Astrocyte of the cerebellum (primary cell): Measurements from ENCODE around the gene ADAMTS2.

Source experiments
- DNase-seq: peaks from one replicate; pipeline ENCODE4 v3.0.0-alpha.2; 2011; ENCODE audit warnings: low read depth
- H3K4me3 ChIP-seq: 2 replicates; pipeline ENCODE4 v1.5.1; 2011; ENCODE audit warnings: mild to moderate bottlenecking, low read depth, low read length, moderate library complexity
- CTCF ChIP-seq: IDR thresholded peaks from 2 replicates; pipeline ENCODE4 v1.5.1; 2012; ENCODE audit warnings: low read length, low read depth, moderate library complexity, mild to moderate bottlenecking; ENCODE audit errors: missing control alignments
- in situ Hi-C: cut with HindIII; loops from 2 replicates; pipeline ENCODE4 v1.10.0; 2017; ENCODE audit warnings: low sequenced_read_pairs

ADAMTS2 gene

DNA sequence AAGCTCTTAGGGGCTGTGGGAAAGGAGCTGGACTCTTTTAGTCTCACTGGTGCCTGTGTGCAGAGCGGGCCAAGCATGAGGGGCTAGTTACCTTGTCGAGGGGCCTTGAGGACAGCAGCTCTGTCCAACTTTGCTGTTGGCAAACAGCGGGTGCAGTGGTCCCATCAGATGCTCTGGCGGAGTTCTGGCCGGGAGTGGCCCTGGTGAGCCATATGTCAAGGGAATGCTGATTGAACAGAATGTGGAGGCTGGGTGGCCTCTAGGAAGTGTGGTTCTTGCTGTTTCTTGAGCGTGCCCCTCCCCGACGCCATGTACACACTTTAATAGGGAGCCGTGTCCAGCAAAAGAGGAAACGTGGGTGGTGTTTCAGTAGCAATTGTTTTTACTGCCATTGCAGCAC is 3.6 kb upstream of the ADAMTS2 start:
- no peak overlapping the region for H3K4me3 ChIP-seq
- no peak for DNase-seq
- in situ Hi-C loops = no loop called here
- TF ChIP-seq CTCF = no peak

DNA sequence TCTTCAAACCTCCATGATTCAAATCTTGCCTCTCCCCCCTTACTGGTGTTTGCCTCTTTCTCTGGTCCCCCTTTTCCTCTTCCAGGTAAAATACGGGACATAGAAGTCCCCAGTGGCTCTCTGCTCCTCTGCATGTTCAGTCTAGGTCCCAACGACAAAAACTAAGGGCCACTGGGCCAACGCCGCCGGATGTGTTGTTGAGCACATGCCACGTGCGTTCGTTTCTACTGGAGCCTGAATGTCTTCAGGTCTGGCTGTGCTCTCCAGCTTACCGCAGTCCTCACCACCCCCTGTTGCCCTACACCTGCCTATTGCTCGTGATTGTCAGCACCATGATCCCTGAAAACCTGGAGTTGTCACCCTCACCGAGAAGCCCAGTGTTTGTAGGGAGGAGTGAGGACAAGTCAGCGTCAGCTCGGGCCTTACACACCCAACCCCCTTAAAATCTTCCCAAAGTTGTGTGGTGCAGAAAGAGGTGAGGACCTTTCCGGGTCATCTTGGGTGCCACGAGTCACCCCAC is 2.8 kb upstream of the ADAMTS2 start:
- no peak overlapping the region for H3K4me3 ChIP-seq
- in situ Hi-C loops = no loop called here
- no peak for DNase-seq
- TF ChIP-seq CTCF = no peak

DNA sequence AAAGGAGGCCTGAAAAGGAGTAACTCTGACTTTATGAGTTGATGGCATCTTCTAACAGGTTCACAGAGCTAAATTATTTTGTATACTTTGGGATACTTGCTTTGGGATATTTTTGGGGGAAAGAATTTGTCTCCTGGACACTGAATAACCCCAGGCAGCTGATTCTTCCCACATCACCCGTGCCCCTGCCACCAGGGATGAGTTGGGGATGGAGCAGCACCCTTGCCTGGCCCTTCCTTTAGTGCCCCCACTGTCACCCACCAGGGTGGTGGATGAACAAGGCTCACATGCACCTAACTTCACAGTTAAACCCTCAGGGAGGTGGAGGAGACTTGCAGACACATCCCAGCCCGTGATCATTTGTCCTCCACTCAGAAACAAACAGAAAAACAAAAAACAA is 2.3 kb upstream of the ADAMTS2 start:
- in situ Hi-C loops = no loop called here
- TF ChIP-seq CTCF = no peak
- no peak for DNase-seq
- H3K4me3 ChIP-seq = no peak overlapping the region

GRCh38 chr5:179346875-179347274 is 1.6 kb upstream of the ADAMTS2 start:
- TF ChIP-seq CTCF = no peak
- in situ Hi-C loops = no loop called here
- H3K4me3 ChIP-seq = no peak overlapping the region
- no peak for DNase-seq

- TF ChIP-seq CTCF = no peak
- no peak overlapping the region for H3K4me3 ChIP-seq
- in situ Hi-C loops = no loop called here
- no peak for DNase-seq
Observed at GRCh38 chr5:179346401-179346800, 1.1 kb upstream of the ADAMTS2 start.

DNA sequence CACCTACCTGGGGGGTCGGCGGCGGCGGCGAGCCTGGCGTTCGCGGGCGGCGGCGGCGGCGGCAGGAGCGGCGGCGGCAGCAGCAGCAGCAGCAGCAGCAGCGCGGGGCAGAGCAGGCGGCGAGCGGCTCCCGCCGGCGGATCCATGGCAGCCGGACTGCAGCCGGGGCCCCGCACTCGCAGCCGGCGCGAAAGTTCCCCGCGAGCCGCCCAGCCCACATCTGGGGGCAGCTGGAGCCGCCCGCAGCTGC is 153 bp downstream of the ADAMTS2 start:
- peak overlapping the region; percentile 49 for H3K4me3 ChIP-seq
- no peak for TF ChIP-seq CTCF
- in situ Hi-C loops = no loop called here
- no peak for DNase-seq
